Erythroblast (primary cell): ENCODE measurements around the gene SLC44A1.

ENCODE experiments used
- GATA1 ChIP-seq: IDR thresholded peaks from 2 replicates; pipeline ENCODE4 v1.6.1; 2011; ENCODE audit warnings: low read depth, mild to moderate bottlenecking, control low read depth, low read length, moderate library complexity
- POLR2A ChIP-seq: IDR thresholded peaks from 2 replicates; pipeline ENCODE4 v1.6.1; 2011; ENCODE audit warnings: mild to moderate bottlenecking, low read length

- TF ChIP-seq POLR2A, result no peak
- no peak for TF ChIP-seq GATA1
Observed at GRCh38 chr9:105286098-105286497, 41.6 kb downstream of the SLC44A1 start.
